ENCODE results near the gene AGBL5.

Gene AGBL5

DNA sequence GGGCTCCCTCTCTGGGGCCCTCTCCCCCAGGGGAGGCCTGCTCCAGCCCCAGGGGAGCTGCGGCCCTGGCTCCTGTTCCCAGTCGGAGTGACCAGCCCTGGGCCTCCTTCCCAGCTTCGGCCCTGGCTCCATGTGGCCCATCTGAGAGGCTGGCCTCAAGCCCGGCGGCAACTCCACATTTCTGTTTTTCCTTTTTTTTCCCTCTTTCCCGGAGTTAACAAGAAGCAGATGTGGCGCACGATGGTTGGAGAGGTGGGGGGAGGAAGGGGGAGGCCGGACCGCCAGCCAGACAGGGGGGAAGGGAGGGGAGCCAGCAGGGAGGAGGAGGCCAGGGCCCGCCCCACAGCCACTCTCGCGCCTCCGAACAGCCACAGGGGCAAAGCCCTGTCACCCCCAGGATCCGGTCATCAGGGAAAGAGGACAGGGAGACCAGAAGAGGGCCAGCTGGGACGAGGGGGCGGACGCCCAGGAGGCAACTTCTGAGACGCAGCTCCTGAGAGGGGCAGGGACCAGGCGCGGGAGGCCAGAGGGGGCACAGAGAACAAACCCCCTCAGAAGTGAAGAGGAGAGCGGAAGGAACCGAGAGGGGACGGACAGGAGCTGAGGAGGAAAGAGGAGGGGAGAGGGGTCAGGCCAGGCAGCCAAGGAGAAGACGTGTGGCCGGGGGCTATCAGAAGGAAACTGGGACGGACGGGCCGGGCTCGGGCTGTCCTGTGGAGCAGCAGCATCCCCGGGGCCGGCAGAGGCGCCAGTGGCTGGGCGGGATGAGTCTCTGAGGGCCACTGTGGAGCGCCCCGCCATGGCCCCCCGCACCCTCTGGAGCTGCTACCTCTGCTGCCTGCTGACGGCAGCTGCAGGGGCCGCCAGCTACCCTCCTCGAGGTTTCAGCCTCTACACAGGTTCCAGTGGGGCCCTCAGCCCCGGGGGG, 27.1 kb downstream of the AGBL5 start, which contains the start of gene EMILIN1:
EMILIN1 (plus strand) TSS at position 349 of the 928 bp plus-strand sequence; CDS start at position 800, 451 bp downstream.
- no peak for DNase-seq (ENCODE audit: low read depth in 2 of 2)

DNA sequence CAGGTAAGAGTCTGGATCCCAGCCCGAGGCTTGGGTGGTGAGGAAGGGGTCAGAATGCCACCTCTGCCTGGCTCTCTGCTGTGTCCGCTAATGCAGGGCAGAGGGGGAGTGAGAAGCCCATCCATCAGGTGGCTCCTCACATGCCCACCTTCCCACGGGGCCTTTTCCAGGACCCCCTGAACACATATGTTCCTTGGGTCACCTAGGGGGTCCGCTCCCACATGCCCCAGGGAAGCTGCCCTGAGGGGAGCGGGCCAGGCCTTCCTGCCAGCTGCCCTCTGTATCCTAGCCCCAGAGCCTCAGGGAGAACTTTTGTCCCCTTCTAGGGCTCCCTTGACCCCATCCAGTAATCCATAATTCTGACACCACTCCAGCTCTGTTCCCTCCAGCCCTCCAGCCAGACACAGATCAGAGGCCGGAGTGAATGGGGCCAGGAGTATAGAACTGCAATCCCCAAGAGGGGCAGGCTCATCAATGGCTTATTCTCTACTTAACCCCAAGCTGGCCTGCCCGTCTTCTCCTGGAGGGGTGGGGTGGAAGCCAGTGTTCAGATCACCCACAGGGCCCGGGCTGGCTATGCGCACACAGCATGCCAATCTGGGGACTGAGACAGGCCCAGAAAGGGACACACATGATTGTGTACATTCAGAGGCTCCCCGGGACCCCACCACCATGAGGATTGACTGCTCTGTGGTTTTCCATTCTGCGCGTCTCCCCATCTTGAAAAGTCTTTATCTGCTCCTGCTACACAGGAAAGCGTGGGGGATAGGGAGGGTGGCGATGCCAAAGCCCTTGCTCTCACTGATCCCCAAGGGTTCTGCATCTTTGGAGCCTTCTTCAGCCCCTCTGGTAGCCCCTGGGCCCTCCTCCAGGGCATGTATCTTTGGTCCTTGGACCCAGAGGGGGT, 28.0 kb downstream of the AGBL5 start:
- no peak for DNase-seq (ENCODE audit: low read depth in 2 of 2)

DNA sequence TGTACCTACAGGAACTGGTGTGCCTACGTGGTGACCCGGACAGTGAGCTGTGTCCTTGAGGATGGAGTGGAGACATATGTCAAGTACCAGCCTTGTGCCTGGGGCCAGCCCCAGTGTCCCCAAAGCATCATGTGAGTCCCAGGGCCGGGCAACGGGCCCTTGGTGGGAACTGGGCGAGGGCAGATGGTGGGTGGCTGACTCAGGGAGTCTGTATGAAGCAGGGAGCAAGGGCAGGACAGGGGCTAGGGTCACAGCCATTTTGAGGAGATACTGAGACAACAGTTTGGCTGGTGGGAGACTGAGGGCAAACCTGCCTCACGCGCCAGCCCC, 28.6 kb downstream of the AGBL5 start:
- no peak for DNase-seq (ENCODE audit: low read depth in 2 of 2)

DNA sequence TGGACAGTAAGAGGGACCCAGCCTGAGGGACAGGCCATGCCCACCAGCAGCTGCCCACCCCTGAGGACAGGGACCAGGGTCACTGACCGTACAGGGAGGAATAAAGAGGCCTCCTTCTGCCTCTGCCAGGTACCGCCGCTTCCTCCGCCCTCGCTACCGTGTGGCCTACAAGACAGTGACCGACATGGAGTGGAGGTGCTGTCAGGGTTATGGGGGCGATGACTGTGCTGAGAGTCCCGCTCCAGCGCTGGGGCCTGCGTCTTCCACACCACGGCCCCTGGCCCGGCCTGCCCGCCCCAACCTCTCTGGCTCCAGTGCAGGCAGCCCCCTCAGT, 29.1 kb downstream of the AGBL5 start:
- no peak for DNase-seq (ENCODE audit: low read depth in 2 of 2)

DNA sequence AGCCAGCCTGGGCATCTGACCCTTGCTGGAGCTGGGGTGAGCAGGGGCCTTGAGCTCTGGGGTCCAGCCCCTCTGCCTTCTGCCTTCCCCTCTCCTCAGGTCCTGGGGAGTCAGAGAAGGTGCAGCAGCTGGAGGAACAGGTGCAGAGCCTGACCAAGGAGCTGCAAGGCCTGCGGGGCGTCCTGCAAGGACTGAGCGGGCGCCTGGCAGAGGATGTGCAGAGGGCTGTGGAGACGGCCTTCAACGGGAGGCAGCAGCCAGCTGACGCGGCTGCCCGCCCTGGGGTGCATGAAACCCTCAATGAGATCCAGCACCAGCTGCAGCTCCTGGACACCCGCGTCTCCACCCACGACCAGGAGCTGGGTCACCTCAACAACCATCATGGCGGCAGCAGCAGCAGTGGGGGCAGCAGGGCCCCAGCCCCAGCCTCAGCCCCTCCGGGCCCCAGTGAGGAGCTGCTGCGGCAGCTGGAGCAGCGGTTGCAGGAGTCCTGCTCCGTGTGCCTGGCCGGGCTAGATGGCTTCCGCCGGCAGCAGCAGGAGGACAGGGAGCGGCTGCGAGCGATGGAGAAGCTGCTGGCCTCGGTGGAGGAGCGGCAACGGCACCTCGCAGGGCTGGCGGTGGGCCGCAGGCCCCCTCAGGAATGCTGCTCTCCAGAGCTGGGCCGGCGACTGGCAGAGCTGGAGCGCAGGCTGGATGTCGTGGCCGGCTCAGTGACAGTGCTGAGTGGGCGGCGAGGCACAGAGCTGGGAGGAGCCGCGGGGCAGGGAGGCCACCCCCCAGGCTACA, 30.7 kb downstream of the AGBL5 start:
- no peak for DNase-seq (ENCODE audit: low read depth in 2 of 2)

DNA sequence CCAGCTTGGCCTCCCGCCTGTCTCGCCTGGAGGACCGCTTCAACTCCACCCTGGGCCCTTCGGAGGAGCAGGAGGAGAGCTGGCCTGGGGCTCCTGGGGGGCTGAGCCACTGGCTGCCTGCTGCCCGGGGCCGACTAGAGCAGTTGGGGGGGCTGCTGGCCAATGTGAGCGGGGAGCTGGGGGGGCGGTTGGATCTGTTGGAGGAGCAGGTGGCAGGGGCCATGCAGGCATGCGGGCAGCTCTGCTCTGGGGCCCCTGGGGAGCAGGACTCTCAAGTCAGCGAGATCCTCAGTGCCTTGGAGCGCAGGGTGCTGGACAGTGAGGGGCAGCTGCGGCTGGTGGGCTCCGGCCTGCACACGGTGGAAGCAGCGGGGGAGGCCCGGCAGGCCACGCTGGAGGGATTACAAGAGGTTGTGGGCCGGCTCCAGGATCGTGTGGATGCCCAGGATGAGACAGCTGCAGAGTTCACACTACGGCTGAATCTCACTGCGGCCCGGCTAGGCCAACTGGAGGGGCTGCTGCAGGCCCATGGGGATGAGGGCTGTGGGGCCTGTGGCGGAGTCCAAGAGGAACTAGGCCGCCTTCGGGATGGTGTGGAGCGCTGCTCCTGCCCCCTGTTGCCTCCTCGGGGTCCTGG, 31.4 kb downstream of the AGBL5 start:
- no peak for DNase-seq (ENCODE audit: low read depth in 2 of 2)

DNA sequence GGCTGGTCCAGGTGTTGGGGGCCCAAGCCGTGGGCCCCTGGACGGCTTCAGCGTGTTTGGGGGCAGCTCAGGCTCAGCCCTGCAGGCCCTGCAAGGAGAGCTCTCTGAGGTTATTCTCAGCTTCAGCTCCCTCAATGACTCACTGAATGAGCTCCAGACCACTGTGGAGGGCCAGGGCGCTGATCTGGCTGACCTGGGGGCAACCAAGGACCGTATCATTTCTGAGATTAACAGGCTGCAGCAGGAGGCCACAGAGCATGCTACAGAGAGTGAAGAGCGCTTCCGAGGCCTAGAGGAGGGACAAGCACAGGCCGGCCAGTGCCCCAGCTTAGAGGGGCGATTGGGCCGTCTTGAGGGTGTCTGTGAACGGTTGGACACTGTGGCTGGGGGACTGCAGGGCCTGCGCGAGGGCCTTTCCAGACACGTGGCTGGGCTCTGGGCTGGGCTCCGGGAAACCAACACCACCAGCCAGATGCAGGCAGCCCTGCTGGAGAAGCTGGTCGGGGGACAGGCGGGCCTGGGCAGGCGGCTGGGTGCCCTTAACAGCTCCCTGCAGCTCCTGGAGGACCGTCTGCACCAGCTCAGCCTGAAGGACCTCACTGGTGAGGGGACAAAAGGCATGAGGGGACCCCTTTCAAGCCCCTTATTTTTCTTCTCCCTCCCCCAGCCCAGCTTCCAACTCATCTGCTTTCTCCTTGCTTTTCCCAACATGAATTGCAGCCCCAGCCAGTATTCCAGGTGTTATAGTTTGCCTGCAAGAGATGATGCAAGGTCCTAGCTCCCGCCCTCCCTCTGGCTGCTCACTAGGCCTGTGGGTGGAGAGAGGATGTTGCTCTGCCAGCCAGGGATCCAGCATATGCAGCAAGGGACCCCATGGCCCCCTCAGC, 32.2 kb downstream of the AGBL5 start:
- DNase-seq (ENCODE audit: low read depth in 2 of 2): no peak

DNA sequence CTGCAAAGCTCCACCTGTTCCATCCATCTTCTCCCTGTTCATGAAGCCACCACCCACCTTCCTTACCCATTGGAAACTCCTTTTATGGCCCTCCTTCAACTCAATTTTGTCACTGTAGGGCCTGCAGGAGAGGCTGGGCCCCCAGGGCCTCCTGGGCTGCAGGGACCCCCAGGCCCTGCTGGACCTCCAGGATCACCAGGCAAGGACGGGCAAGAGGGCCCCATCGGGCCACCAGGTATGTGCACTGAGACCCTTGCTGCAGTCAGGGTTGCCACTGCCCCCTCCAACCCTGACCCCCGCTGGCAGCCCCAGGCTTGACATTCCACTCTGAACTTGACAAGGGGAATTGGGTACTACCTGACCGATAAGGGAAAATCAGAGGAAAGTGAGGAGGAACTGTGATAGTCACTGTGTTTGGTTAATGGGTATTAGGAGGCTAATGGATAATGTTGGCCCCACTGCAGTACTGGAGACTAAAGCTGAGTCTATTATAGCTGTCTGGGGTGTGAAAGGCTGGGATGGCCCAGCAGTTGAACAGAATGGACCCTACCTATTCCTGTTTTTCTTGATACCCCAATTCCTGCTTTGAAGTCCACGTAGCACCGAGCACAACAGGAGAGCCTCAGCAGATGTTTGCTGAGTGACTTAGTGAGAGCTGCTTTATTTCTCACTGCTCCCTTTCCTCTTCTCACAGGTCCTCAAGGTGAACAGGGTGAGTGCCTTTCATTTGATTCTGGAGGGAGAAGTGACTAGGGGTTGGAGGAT, 33.0 kb downstream of the AGBL5 start:
- DNase-seq (ENCODE audit: low read depth in 2 of 2): no peak

DNA sequence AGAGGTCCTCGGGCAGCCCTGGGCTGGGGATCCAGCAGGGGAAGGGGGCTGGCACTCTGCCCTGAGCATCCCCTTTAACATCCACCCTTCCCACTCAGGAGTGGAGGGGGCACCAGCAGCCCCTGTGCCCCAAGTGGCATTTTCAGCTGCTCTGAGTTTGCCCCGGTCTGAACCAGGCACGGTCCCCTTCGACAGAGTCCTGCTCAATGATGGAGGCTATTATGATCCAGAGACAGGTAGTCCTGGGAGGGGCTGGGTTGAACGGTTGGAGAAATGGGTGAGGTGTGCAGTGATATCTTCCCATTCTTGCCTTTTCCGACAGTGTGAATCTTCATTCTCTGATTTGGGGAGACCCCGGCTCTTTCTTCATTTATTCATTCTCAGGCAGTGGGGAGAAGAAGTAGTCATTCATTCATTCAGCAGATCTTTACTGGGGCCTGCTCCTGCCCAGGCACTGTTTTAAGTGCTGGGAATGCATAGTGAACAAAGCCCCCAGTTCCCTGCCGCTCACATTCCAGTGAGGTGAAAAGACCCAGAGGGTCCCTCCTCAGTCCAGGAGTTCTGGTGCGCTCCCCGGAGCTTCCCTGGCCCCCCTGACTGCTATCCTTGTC, 33.7 kb downstream of the AGBL5 start:
- DNase-seq (ENCODE audit: low read depth in 2 of 2): no peak

DNA sequence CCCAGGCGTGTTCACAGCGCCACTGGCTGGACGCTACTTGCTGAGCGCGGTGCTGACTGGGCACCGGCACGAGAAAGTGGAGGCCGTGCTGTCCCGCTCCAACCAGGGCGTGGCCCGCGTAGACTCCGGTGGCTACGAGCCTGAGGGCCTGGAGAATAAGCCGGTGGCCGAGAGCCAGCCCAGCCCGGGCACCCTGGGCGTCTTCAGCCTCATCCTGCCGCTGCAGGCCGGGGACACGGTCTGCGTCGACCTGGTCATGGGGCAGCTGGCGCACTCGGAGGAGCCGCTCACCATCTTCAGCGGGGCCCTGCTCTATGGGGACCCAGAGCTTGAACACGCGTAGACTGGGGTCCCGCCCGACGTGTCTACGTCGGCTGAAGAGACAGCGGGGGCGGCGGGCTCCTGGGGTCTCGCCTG, 34.2 kb downstream of the AGBL5 start:
- peak in 1 of 2 donors; percentile 25 for DNase-seq (ENCODE audit: low read depth in 2 of 2)

DNA sequence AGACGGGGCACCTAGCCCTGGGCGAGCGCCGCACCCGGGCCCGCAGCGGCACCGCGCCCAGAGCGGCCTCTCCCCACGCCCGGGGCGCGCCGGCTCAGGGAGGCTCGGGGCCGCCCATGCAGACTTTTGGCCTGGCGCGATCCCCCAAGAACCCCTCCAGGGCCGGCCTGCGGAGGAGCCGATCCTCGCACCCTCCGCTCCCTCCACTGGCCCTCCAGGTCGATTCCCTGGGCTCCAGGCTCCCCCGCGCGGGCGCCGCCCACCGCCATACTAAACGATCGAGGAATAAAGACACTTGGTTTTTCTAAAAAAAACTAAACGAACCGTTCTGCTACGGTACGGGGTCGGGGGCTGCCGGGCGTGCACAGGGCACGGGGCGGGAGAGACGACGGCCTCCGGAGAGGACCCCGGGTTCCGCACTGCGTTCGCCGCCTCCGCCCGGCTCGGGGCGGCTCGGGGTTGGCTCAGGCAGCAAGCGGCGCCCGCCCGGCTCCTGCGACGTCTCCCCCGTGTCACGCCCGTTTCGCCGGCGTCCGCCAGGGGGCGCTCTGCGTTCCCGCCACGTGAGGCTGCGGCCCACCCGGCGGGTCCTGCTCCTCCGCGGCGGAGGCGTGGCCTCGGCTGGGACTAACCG, 34.7 kb downstream of the AGBL5 start:
- peak; percentile 96 to 98 for DNase-seq (ENCODE audit: low read depth in 2 of 2)

DNA sequence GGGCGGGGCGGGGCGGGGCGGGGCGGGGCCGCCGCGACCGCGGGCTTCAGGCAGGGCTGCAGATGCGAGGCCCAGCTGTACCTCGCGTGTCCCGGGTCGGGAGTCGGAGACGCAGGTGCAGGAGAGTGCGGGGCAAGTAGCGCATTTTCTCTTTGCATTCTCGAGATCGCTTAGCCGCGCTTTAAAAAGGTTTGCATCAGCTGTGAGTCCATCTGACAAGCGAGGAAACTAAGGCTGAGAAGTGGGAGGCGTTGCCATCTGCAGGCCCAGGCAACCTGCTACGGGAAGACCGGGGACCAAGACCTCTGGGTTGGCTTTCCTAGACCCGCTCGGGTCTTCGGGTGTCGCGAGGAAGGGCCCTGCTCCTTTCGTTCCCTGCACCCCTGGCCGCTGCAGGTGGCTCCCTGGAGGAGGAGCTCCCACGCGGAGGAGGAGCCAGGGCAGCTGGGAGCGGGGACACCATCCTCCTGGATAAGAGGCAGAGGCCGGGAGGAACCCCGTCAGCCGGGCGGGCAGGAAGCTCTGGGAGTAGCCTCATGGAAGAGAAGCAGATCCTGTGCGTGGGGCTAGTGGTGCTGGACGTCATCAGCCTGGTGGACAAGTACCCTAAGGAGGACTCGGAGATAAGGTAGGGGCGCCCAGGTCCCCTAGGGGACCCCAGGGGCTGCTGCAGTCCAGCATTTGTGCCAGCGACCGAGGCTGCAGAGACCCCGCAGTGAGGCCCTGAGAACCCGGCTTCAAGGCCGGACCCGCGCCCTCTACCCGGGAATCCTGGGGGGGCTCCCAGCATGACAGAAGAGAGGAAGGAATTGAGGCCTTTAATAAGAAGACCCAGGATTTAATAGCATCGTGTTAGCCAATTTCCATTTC, 35.5 kb downstream of the AGBL5 start, which contains the start of gene KHK:
KHK (plus strand) TSS at position 49 of the 870 bp plus-strand sequence; CDS start at position 537, 488 bp downstream.
- DNase-seq (ENCODE audit: low read depth in 2 of 2): no peak

DNA sequence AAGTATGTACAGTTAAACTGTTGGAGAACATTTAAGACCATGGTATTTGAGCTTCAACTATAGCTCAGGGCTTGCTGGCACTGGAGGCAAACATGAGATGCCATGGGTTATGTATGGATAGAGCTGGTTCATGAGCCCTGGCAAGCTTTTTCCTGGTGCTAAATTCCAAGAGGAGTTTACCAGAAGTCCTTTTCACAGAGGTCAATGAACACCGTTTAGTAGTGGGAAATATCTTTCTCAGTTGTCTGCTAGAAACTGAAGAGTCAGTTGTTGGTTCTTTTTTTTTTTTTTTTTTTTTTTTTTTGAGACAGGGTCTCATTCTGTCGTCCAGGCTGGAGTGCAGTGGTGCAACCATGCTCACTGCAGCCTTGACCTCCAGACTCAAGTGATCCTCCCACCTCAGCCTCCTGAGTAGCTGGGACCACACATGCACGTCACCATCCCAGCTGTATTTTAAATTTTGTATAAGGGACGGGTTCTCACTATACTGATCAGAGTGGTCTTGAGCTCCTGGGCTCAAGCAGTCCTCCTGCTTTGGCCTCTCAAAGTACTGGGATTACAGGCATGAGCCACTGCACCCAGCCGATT, 36.4 kb downstream of the AGBL5 start:
- no peak for DNase-seq (ENCODE audit: low read depth in 2 of 2)

DNA sequence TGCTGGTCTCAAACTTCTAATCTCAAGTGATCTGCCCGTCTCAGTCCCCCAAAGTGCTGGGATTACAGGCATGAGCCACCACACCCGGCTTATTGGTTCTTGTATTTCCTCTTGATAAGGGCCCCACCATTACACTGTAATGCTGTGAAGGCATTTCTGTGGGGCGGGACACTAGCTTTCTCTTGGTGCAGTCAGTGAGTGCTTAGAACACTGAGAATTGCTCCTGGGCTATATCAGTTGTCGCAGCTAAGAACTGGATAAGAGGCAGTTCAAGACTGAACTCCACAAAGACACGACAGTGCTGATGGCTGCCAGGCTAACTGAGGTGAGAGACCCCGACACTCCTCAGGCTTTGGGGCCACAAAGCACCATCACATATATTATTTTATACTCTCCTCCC, 37.2 kb downstream of the AGBL5 start:
- no peak for DNase-seq (ENCODE audit: low read depth in 2 of 2)

DNA sequence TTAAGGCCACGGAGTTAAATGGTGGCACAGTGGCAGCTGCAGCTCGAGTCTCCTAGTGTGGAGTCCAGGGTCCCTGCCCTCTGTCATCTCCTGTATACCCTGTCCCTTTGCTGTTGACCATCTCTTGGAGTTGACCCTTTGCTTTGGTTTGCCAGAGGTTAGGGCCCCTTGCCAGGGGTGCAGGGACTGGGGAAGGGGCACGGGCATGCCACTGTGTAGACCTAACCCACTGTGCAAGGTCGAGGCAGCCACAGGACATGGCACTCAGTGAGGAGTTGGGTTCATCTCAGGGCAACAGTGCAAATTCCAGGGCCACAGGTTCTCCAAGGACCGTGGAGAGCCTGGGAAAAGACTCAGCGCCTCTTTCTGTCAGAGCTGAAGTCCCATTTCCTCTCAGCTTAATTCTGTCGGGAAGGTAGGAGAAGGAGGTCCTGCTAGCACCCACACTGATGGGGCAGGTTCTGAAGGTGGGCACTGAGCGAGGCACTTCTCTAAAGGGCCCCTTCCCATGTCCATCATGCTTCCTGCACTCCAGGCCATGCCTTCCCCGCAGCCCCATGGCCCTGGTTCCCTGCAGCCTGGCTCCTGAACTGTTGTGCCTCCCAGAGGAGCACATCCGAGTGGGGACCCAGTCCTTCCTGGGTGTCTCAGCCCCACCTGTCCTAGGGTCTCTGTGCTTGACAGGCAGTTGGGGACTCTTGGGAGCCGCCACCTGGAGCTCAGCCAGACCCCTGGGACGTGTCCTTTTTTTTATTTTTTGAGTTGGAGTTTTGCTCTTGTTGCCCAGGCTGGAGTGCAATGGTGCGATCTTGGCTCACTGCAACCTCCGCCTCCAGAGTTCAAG, 37.9 kb downstream of the AGBL5 start:
- DNase-seq (ENCODE audit: low read depth in 2 of 2): no peak

Data from stimulated activated CD8-positive, alpha-beta memory T cell treated with anti-CD3 and anti-CD28 coated beads, Interleukin-15, amount 100 ng/mL, for 48 hours (primary cell).